Central memory CD8-positive, alpha-beta T cell (primary cell): ENCODE measurements around the gene RUNX1.
A peak's percentile ranks its signal among the peaks of the same experiment; 100 is the strongest.
"Not testable (repeated sequence)": the region's sequence is repeated elsewhere in the genome, so short reads cannot be mapped to it uniquely, and the experiment has no call there.

Experiments
- ATAC-seq: fragments of 150-1000 bp; cut with Tn5 transposase; replicated peaks from 2 replicates; pipeline ENCODE4 v1.10.0; 2022; ENCODE audit warnings: mild to moderate bottlenecking, moderate FRiP score, moderate number of reproducible peaks; ENCODE audit not compliant: poor library complexity, severe bottlenecking; ENCODE audit errors: extremely low read depth
- DNase-seq, 2 donors: peaks; one replicate each; pipeline ENCODE4 v3.0.0; 2021; ENCODE audit warnings: low spot score in 2 of 2
- H3K27ac Mint-ChIP-seq: one replicate; pipeline ENCODE4 v1.8.0; 2022; ENCODE audit warnings: low read depth, mild to moderate bottlenecking, moderate library complexity, mixed read lengths
- H3K27me3 Mint-ChIP-seq: one replicate; pipeline ENCODE4 v1.8.0; 2022; ENCODE audit warnings: mixed read lengths
- H3K36me3 Mint-ChIP-seq: one replicate; pipeline ENCODE4 v1.8.0; 2022; ENCODE audit warnings: mild to moderate bottlenecking, moderate library complexity, mixed read lengths; ENCODE audit not compliant: insufficient read depth
- H3K4me1 Mint-ChIP-seq: one replicate; pipeline ENCODE4 v1.8.0; 2022; ENCODE audit warnings: mixed read lengths
- H3K4me3 Mint-ChIP-seq: one replicate; pipeline ENCODE4 v1.8.0; 2022; ENCODE audit warnings: mild to moderate bottlenecking, moderate library complexity, mixed read lengths
- H3K9me3 Mint-ChIP-seq: one replicate; pipeline ENCODE4 v1.8.0; 2022; ENCODE audit warnings: mixed read lengths

The RUNX1 gene

DNA sequence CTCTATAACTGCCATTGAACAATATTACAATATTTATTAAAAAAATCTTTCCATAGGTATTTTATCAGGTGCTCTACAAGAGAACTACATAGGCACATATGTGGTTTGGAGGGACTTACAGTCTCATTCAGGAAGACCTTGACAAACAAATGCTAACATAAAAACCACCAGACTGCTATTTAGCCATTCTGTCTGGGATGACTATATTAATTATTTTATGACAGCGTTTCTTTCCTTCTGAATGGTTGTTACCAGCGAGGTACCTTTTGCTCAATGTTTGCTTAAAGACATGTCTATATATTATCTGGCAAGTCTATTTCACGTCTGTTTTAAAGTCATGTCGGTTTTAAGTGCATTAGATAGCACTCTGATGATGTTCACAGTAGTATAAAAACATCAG, 69.7 kb downstream of the RUNX1 start:
- peaks cover 14% of the 10 kb centered on the region for H3K36me3 Mint-ChIP-seq
- DNase-seq, result no peak
- no peak for ATAC-seq
- H3K4me3 Mint-ChIP-seq, result no peak overlapping the region
- no peaks in the 10 kb centered on the region for H3K27me3 Mint-ChIP-seq
- H3K27ac Mint-ChIP-seq, result peak overlapping the region; percentile 48
- peaks cover 59% of the 10 kb centered on the region for H3K4me1 Mint-ChIP-seq
- H3K9me3 Mint-ChIP-seq, result no peaks in the 10 kb centered on the region

DNA sequence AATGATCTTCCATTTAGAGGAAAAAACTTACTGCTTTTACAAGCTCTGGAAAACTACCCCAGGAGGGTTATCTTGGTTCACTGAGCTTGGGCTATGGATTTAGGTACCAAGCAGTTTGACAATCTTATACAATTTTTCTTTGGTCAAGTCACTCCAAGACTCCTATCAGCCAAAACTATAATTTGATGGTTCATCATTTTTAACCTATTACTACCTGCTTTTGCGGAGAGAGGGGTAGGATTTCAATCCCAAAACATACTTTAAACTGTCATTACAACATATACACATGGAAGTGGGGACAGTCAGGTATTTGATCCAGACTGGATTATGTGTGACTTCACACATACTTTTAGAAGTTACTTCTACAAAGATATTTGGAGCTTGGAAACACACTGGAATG, 71.8 kb downstream of the RUNX1 start:
- ATAC-seq, result no peak
- H3K27ac Mint-ChIP-seq, result no peak overlapping the region
- H3K36me3 Mint-ChIP-seq, result peaks cover 15% of the 10 kb centered on the region

DNA sequence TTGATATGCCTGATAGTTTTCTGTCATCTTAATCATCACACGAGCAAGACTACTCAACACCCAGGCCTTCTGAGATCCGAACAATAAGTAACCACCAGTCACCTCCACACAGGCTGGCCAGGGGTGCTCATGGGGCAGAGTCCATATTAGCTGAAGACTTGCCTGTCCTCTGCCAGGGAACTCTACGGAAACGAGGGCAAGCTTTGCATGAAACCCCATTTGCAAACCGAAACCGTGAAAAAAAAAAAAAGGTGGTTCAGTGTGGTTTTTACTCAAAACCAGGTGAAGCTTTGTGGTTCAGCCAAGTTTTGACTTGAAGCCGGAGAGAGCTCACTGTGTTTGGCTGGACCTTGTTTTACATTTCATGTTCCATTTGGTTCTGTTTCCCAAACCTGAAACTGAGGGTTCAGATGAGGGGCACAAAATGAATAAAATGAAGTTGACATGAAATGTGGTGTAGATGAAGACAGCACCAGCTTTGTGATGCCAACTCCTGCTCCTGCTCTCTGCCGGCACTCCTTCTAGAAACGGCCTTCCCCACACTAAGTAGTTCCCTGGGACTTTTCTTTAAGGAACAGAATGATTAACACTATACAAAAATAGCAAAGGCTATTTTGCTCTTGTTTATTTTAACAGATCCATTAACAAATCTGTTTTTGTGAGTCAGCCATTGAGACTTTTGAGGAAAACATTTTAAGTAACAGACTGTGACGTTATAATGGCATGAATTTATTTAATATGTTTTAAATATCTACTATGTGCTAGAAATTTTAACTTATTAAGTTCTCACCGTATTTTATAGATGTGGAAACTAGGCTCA, 74.7 kb downstream of the RUNX1 start:
- peak in 1 of 2 donors; percentile 52 for DNase-seq
- Mint-ChIP-seq H3K36me3 (peaks cover 12% of the 10 kb centered on the region), H3K27me3 (no peaks in the 10 kb centered on the region), H3K9me3 (no peaks in the 10 kb centered on the region), H3K27ac (peak overlapping the region; percentile 86), H3K4me1 (peaks cover 75% of the 10 kb centered on the region), H3K4me3 (peak overlapping the region; percentile 78)
- ATAC-seq, result peak; percentile 94

More for the DNA sequence above, 71.8 kb downstream of the RUNX1 start:
- DNase-seq, result no peak
- Mint-ChIP-seq H3K27me3 (no peaks in the 10 kb centered on the region), H3K9me3 (no peaks in the 10 kb centered on the region), H3K4me1 (peaks cover 60% of the 10 kb centered on the region), H3K4me3 (no peak overlapping the region)

DNA sequence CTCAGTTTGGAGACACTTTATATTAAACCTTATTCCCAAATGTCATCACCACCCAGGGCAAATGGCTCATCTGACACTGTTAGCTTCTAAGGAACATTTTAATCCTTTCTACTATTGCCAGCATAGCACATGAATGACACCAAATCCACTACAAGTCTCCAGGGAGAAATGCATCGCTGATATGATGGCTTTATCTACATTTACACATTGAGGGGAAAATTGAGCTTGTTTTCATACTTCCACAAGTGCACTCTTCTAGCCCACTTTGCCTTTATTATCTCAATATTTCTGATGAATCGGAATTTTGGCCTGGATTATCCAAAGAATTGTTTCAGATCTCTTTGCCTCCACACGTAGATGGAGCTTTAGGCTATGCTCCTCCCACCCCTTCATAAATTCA, 75.4 kb downstream of the RUNX1 start:
- Mint-ChIP-seq H3K36me3 (peaks cover 14% of the 10 kb centered on the region), H3K4me3 (peak overlapping the region; percentile 78), H3K27ac (peak overlapping the region; percentile 86), H3K27me3 (no peaks in the 10 kb centered on the region), H3K9me3 (no peaks in the 10 kb centered on the region), H3K4me1 (peaks cover 75% of the 10 kb centered on the region)
- ATAC-seq (no peak), DNase-seq (no peak)

DNA sequence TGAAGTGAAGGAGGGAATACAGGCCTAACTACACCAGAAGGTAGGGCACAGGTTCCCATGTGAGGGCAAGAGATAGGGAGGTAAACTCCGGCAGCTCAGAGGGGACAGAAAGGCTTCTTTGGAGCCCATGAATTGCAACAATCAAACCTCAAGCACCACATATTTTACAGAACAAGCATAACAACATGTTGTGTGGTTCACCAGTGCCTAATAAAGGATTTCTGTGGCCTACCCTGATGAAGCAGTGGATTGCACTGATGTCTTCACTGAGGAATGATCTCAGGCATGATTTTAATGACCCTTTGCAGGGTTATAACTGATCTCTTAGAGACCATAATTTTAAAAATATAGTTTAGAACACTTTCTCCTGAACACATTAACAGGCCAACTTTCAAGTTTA, 77.4 kb downstream of the RUNX1 start:
- Mint-ChIP-seq H3K27me3 (no peaks in the 10 kb centered on the region), H3K4me1 (peaks cover 92% of the 10 kb centered on the region)
- no peak for ATAC-seq

DNA sequence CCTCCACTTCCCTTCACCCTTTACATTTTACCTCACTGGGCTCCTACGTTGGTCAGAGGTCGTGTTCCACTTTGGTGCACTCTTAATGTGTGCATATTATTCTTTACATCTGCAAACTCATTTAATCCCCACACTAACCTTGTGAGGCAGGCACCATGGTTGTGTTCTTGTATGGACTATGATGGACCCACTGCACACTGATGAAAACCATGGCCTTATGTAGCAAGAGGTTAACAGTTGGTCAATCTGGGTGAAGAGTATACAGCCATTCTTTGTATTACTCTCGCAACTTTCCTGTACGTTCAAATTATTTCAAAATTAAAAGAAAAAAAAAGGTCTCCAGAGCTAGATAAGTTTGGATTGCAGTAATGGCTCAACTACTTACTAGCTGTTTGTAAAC, 78.5 kb downstream of the RUNX1 start:
- no peak for ATAC-seq
- Mint-ChIP-seq H3K27ac (no peak overlapping the region), H3K36me3 (peaks cover 17% of the 10 kb centered on the region), H3K4me3 (peak overlapping the region; percentile 59), H3K9me3 (no peaks in the 10 kb centered on the region), H3K4me1 (peaks cover 95% of the 10 kb centered on the region), H3K27me3 (no peaks in the 10 kb centered on the region)
- no peak for DNase-seq

More for the DNA sequence above, 77.4 kb downstream of the RUNX1 start:
- no peak overlapping the region for H3K27ac Mint-ChIP-seq
- H3K36me3 Mint-ChIP-seq, result peaks cover 16% of the 10 kb centered on the region
- H3K9me3 Mint-ChIP-seq, result no peaks in the 10 kb centered on the region
- H3K4me3 Mint-ChIP-seq, result no peak overlapping the region
- no peak for DNase-seq

DNA sequence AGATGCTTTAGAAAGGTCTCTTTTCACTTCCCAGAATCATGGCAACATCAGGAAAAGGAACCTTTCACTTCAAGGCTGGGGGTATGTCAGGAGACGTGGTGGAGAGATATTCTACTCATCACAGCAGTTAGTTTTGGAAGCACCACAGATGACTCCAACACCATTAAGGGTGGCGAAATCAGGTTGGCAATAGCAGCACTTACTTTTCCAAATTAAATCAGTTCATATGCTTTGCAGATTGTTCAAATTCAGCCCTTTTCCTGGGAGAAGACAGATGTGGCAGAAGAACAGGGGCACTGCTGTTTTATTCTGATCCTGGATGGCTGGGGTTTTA, 79.0 kb downstream of the RUNX1 start:
- H3K36me3 Mint-ChIP-seq, result peaks cover 14% of the 10 kb centered on the region

DNA sequence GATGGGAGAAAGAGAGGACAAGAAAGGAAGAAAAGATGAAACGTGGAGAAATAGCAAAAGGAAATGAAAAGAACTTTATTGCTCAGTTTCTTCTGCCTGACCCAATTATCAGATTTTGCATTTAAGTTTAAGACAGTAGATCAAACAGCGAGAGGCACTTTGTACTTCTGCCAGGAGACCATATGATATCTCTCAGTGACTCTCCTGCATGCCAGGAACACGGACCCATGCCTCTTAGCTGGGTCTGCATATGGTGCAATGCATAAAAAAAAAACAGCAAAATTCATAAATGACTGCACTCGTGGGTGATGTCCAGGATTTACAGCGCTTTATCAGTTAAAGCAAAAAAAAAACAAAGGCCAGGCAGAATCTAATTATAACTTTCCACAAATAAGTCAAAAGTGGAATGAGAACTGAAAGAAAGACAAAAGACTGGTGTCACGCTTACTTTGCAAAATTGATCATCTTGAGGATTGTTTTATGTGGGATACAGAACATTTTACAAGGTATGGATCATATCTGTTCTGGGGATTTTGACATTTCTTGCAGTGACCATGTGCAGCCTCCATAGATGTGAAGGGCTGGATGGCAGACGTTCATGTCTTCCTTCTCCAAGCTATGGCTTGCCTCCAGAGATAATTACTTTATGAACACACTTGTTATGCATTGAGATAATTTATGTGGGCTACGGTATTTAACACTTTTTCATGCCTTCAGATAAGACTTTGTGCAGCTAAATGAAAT, 79.5 kb downstream of the RUNX1 start:
- H3K9me3 Mint-ChIP-seq, result no peaks in the 10 kb centered on the region
- H3K4me1 Mint-ChIP-seq, result peaks cover 95% of the 10 kb centered on the region
- H3K27me3 Mint-ChIP-seq, result no peaks in the 10 kb centered on the region
- DNase-seq (no peak), ATAC-seq (no peak)
- H3K4me3 Mint-ChIP-seq, result peak overlapping the region; percentile 59
- H3K36me3 Mint-ChIP-seq, result peaks cover 16% of the 10 kb centered on the region
- H3K27ac Mint-ChIP-seq, result peak overlapping the region; percentile 86

More for the DNA sequence above, 79.0 kb downstream of the RUNX1 start:
- H3K9me3 Mint-ChIP-seq, result no peaks in the 10 kb centered on the region
- H3K4me3 Mint-ChIP-seq, result peak overlapping the region; percentile 59
- H3K4me1 Mint-ChIP-seq, result peaks cover 95% of the 10 kb centered on the region
- no peak for ATAC-seq
- no peak for DNase-seq
- H3K27me3 Mint-ChIP-seq, result no peaks in the 10 kb centered on the region
- no peak overlapping the region for H3K27ac Mint-ChIP-seq

DNA sequence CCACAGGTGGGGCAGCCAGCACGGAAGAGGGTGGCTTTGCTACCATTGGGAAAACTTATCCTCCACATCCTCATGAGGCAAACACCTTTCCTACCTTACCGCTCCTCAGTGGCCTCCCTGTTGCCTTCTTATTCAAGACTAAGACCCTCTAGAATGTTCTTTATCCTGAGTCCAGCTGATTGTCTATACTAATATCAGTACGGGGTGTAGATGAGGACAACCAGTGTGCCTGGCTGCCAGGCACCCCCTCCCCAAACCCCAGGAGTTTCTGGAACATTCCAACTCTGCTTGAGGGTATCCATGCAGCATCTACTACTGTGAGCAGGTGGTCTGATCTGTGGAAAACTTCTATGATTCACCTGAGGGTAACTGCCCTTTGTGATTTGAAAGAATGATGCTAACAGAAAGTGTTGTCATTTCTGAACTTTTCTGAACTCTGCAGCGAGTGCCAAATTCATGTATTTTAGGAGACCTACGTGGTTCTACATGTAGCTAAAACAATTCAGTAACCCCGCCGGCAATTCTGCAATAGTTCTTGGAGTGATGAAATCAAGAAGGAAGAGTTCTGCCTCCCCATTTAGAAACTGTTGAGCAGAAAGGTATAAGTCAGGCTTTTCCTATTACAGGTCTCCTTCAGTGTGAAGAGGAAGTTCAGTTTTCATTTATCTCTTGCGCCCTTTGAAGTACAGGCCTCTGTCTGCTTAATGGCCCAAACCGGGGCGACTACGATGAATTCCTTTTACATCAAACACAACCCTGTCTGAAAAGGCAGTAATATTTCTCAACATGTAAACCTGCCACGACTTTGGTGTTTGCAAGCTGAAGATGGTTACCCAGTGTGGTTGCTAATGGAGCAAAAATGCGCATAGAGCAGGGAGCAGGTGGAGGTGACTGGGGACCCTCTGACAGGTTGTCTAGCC, 80.4 kb downstream of the RUNX1 start:
- no peaks in the 10 kb centered on the region for H3K27me3 Mint-ChIP-seq
- no peak for DNase-seq
- H3K4me3 Mint-ChIP-seq, result peak overlapping the region; percentile 59

DNA sequence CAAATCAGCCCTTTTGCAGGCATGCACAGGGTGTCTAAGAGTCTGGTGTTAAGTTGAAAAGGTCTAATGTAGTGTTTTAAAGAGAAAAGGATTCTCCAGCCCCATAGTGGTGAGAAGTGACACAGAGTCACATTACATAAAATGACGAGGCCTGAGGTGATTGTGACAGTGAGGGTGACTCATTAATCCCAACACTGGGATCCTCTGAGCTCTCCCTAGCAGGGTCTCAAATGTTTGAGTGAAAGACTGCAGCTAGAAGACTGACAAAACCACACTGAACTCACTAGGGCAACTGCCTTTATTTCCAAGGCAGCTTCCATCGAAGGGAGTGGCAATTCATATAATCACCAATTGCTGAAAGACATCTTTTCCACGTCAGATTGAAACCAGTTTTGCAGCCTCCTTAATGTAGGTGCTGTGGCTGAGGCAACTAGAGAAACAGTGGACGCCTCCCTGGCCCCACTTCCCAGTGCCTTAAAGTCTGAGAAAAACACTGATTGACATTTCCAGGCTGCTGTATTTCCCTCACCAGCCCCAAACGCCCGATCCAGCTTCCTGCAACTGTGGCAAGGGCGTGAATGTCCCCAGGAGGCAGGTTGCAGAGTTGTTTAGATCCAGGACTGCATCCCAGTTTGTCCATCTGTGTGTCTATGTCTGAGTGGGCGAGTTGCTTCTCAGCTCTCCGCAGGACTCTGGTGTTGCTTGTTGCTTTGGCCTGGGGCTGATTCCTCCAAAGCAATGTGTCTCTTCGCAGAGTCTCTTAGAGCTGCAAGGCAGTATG, 81.4 kb downstream of the RUNX1 start:
- Mint-ChIP-seq H3K36me3 (peaks cover 12% of the 10 kb centered on the region), H3K9me3 (no peaks in the 10 kb centered on the region), H3K27me3 (no peaks in the 10 kb centered on the region), H3K27ac (peak overlapping the region; percentile 82), H3K4me1 (peaks cover 90% of the 10 kb centered on the region), H3K4me3 (peak overlapping the region; percentile 59)
- ATAC-seq, result peak; percentile 74
- DNase-seq, result no peak

More for the DNA sequence above, 80.4 kb downstream of the RUNX1 start:
- no peak for ATAC-seq
- peaks cover 12% of the 10 kb centered on the region for H3K36me3 Mint-ChIP-seq
- H3K4me1 Mint-ChIP-seq, result peaks cover 95% of the 10 kb centered on the region
- H3K27ac Mint-ChIP-seq, result peak overlapping the region; percentile 86
- no peaks in the 10 kb centered on the region for H3K9me3 Mint-ChIP-seq

DNA sequence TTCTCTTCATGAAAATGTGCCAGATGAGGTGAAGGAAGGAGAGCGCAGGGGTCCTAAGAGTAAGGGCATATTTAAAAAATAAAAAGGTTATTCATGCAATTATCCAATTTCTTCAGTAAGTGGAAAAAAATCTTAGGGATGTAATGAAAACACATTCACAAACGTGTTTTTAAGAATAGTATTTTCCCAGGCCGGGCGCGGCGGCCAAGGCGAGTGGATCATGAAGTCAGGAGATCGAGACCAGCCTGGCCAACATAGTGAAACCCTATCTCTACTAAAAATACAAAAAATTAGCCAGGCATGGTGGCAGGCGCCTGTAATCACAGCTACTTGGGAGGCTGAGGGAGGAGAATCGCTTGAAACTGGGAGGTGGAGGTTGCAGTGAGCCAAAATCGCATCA, 82.2 kb downstream of the RUNX1 start:
- DNase-seq, H3K9me3 Mint-ChIP-seq, H3K27me3 Mint-ChIP-seq, ATAC-seq: not testable (repeated sequence)
- H3K4me3 Mint-ChIP-seq, result peak overlapping the region; percentile 59
- peak overlapping the region; percentile 82 for H3K27ac Mint-ChIP-seq
- peaks cover 12% of the 10 kb centered on the region for H3K36me3 Mint-ChIP-seq
- H3K4me1 Mint-ChIP-seq, result peaks cover 89% of the 10 kb centered on the region
